Fibroblast of skin of left quadriceps (primary cell): ENCODE measurements around the gene IQGAP1.

Experiments
- DNase-seq, 2 experiments: peaks; one replicate each; pipeline ENCODE4 v3.0.0-alpha.2; 2013; ENCODE audit warnings: low read depth in 2 of 2

IQGAP1 gene

DNA sequence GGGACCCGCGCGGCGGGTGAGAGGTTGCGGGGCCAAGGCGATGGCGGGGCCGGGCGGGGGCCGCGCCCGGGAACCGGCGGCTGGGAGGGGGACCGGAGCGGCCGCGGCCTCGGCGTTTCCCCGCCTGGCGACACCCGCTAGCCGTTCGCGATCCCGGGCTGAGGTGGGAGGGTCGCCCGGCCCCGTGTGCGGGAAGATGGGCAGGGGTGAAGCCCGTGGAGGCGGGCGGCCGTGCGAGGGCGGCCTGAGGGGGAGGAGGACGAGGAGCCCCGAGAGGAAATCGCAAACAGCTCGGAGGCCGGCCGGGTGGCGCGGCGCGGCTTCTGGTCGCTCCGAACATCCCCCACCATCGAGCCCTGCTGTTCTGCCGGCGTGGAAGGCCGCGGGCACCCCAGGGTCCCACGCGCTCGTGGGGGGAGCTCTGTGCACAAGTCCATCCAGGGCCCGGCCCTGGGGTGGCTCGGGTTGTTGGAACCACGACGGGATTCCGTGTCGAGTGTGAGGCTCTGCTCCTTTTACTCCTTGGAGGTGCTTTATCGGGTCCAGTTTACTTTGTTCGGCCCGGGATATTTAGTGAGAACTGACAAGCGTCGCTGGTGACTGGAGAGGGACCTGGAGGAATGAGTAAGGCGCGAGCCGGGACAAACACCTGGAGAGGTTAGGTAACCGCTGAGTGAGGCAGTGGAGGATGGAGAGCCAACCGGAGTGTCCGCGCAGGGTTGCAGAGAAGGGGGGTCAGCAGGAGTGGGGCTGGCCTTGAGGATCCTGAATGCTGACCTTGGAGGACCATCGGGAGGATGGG lies 142.4 kb downstream of the IQGAP1 start:
- DNase-seq, result no peak

DNA sequence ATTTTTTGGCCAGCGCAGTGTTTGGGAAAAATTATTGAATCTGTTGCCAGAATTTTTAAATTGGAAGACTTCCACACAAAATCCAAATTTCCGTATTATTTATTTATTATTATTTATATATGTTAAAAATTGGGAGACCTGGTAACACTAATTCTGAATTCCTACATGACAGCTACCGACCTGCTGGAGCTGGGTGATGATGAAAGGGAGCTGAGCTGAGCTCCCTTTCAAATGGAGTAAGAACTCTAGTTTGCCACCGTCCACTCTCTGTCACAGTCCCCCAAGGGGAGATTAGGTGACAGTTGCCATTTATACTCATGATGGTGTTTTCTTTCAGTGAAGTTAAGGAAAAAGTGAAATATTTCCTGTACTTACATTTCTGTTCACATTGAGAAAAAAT lies 143.1 kb downstream of the IQGAP1 start:
- no peak for DNase-seq

DNA sequence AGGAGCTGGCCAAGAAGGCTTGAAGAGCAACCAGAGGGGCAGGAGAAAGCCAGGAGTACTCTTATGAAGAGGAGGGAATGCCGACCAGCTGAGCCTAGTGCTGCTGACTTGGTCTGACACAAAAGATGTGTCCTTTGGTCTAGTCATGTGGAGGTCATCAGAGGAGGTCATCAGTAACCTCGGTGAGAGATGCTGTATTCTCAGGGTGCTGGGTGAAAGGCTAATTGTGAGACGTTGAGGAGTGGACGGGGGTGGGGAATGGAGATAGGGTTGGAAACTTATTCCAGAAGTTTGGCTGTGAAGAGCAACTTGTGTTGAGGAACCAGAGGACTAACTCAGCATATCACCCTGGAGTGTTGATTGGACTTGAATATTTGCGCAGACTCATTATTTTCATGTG lies 147.2 kb downstream of the IQGAP1 start:
- DNase-seq, result no peak

DNA sequence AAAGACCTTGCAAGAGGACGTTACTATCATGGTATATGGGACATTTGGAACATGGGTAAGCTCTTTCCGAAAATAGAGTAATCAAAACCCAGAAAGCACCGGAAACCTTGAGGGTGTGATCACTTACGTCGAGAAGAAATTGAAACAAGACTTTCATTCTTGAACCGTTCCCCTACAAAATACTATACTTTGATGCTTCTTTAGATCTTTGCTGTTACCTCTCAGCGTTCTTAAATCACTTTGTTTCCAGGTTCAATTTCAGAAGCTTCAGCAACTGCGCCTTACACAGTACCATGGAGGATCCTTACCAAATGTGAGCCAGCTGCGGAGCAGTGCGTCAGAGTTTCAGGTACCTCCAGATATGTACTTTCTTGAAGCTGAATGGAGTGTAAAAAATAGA lies 151.7 kb downstream of the IQGAP1 start:
- no peak for DNase-seq

DNA sequence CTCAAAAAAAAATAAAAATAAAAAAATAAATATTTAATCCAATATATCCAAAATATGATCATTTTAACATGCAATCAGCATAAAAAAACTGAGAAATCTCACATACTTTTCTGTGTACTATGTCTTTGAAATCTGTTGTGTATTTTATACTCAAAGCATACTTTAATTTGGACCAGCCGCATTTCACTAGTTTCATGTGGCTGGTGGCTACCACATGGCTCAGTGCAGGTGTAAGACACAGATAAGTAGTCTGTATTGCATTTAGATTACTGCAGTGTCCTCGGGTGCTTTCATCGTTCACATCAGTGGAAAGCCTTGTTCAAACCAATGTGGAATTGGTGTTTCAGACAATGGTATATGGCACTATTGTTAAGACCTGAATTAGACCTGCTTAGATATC lies 152.7 kb downstream of the IQGAP1 start:
- no peak for DNase-seq

DNA sequence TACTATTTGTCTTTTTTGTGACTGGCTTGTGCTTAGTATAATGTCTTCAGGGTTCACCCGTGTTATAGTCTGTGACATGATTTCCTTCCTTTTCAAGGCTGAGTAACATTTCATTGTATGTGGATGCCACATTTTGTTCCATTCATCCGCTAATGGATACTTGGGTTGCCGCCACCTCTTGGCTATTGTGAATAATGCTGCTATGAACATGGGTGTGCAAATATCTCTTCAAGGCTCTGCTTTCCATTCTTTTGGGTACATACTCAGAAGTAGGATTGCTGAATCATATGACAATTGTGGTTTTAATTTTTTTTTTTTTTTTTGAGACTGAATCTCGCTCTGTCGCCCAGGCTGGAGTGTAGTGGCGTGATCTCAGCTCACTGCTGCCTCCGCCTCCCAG lies 157.1 kb downstream of the IQGAP1 start:
- DNase-seq, result no peak

DNA sequence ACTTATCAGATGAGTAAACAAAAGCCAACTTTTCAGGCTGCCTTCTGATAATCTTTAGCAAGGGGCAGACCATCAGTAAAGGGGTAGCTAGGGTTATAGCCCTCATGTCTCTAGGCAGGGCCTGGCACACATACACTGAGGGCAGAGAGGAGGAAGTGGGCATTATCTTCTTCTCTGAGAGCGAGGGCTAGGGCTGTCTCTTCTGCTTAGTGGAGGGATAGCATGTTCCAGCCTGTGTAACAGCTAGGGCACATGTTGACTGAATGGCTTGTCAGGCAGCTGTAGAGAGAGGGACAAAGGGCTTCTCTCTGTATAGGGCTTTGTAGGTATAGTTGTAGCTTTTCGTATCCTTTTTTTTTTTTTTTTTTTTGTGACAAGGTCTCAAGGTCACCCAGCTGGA lies 159.5 kb downstream of the IQGAP1 start:
- DNase-seq, result no peak

DNA sequence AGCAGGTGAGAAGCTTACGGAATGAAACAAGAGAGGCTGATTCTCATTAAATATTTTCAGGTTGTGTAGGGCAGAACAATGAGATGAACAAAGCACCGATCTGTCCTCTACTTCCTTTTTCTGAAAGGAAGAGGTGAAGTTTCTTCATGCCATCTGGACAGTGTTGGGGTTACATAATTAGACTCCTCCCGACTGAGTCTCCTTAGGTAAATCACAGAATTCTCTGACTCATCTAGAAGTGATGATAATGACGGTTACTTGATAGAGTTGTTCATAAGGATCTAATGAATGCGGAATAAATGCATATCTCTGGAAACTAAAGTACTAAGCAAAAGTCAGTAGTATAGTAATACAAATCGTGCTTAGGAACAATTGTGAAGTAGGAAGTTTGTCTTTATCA lies 162.9 kb downstream of the IQGAP1 start:
- DNase-seq, result no peak
